IPS-15b (cell line): ENCODE results near the gene GRID1.

ENCODE experiments used
- H3K27me3 ChIP-seq: one replicate; pipeline ENCODE4 v1.6.1; 2013; ENCODE audit warnings: low read length; ENCODE audit not compliant: control insufficient read depth, insufficient read depth
- H3K36me3 ChIP-seq: one replicate; pipeline ENCODE4 v1.6.1; 2013; ENCODE audit warnings: low read length; ENCODE audit not compliant: control insufficient read depth, insufficient read depth
- H3K4me1 ChIP-seq: one replicate; pipeline ENCODE4 v1.6.1; 2013; ENCODE audit warnings: mild to moderate bottlenecking, low read length; ENCODE audit not compliant: control insufficient read depth, insufficient read depth
- H3K4me3 ChIP-seq: one replicate; pipeline ENCODE4 v1.5.1; 2013; ENCODE audit warnings: low read depth, low read length
- H3K9ac ChIP-seq: one replicate; pipeline ENCODE4 v1.6.1; 2013; ENCODE audit warnings: low read depth, mild to moderate bottlenecking, low read length
- H3K9me3 ChIP-seq: one replicate; pipeline ENCODE4 v1.6.1; 2013; ENCODE audit warnings: mild to moderate bottlenecking, low read length; ENCODE audit not compliant: control insufficient read depth, insufficient read depth

Gene GRID1

DNA sequence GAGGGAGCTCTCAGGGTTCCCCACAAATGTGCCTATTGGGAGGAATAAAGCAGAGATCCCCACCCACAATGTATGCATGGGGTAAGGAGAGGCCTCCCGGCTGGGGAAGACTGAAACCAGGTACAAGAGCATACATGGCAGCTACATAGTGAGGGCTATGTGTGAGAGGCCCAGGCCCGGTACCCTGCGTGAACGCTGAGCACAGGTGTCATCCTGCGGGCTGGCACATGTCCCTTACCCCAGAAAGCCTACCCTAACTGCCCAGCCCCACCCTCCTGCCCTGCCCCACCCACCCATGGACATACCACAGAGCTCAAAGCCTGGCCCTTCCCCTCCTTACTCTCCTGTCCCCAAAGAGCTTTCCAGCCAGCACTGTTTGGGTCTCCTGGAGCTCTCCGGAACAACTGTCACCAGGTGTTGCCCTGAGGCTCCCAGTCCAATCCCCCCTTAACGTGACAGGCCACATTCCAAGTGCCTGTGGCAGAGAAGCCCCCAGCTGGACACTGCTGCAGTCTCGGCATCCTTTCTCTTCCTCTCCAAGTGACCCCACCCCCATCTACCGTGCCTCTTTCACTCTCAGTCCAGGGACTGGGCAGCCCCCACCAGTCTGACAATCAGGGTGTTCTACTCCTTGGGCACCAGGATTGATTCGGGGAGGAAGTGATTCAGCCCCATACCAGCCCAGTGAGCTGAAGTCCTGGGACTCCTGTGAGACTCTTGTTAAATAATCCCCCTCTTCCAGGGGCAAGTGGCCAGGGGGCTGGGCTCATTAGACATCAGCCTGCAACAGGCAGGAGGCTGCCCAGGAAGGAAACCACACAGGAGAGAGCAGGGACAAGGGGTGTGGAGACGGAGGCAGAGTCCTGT is 19.6 kb downstream of the GRID1 start:
- Histone ChIP-seq H3K4me3 (no peak overlapping the region), H3K9me3 (no peaks in the 10 kb centered on the region), H3K9ac (no peak overlapping the region), H3K4me1 (no peaks in the 10 kb centered on the region), H3K27me3 (no peaks in the 10 kb centered on the region), H3K36me3 (no peaks in the 10 kb centered on the region)

DNA sequence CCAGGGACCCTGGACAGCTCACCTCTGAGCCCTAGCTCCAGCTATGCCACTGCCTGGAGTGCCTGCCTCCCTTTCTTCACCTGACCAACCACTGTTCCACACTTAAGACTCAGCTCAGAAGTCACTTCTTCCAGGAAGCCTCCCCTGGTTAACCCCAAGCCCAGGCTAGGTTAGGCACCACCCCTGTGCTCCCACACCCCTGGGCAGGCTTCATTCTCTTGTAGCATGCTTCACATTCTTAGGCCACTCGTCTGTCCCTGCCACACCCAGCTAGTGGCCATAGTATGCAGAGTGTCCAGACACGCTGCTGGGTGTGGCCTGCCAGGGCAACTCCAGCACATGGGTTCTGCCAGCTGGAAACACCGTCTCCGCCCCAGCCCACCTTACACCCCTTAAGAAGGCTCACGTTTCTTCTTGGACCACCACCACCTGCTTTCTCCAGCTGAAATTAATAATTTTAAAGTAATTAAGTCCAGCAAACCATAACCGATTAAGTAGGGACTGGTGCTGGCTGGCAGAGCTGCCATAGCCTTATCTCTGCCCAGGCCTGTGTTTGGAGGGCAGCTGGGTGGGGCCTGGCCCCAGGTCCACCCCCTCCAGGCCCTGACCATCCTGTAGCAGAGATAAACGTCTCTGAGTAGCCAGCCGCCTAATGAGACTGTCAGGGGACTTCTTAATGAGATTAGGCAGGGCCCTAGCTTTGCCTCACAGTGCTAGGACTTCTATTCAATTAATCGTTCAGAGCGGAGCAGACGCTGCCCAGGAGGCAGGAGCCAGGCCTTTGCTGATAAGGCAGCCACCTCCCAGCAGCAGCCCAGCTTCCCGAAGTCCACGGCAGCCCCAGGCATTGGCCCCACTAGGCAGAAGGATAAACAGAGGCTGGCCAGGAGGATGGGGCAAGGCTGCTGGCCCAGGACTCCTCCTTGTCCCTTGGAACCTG is 20.5 kb downstream of the GRID1 start:
- Histone ChIP-seq H3K9me3 (no peaks in the 10 kb centered on the region), H3K27me3 (no peaks in the 10 kb centered on the region), H3K4me1 (peaks cover 3% of the 10 kb centered on the region), H3K4me3 (no peak overlapping the region), H3K9ac (no peak overlapping the region), H3K36me3 (no peaks in the 10 kb centered on the region)

DNA sequence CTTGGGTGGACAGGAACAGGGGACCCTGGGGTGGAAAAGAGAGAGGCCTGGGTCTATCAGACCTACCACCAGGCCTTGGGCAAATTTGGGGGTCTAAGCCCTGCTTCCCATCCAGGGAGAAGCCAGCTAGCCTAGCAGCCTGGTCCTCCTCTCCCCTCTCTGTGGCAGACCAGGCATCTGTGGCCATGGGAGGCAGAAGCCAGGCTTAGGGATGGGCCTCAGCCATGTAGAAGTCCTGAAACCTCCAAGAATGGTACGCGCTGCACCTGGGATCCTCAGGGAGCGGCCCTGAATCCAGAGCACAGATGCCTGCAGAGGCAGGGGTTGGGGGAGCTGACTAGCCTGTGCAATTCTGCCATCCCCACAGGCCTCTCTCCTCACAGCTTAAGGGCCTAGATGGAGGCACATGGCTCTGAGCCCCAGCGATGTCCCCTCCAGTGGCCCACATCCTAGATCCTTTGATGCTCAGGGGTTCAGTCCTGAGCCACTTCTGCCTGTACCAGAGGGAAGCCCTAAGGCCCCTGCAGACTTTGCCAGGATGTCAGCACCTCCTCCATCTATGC is 21.2 kb downstream of the GRID1 start:
- H3K9me3 ChIP-seq = no peaks in the 10 kb centered on the region
- H3K4me3 ChIP-seq = no peak overlapping the region
- H3K36me3 ChIP-seq = no peaks in the 10 kb centered on the region
- peaks cover 9% of the 10 kb centered on the region for H3K4me1 ChIP-seq
- no peaks in the 10 kb centered on the region for H3K27me3 ChIP-seq
- H3K9ac ChIP-seq = no peak overlapping the region

GRCh38 chr10:86344714-86345161 is 21.9 kb downstream of the GRID1 start:
- Histone ChIP-seq H3K4me3 (no peak overlapping the region), H3K4me1 (peaks cover 12% of the 10 kb centered on the region), H3K9ac (no peak overlapping the region), H3K36me3 (no peaks in the 10 kb centered on the region), H3K9me3 (no peaks in the 10 kb centered on the region), H3K27me3 (no peaks in the 10 kb centered on the region)

- H3K9ac ChIP-seq = no peak overlapping the region
- H3K27me3 ChIP-seq = no peaks in the 10 kb centered on the region
- H3K4me1 ChIP-seq = peaks cover 12% of the 10 kb centered on the region
- no peaks in the 10 kb centered on the region for H3K36me3 ChIP-seq
- no peak overlapping the region for H3K4me3 ChIP-seq
- no peaks in the 10 kb centered on the region for H3K9me3 ChIP-seq
These were observed 22.3 kb downstream of the GRID1 start for GRCh38 chr10:86344281-86344680.

DNA sequence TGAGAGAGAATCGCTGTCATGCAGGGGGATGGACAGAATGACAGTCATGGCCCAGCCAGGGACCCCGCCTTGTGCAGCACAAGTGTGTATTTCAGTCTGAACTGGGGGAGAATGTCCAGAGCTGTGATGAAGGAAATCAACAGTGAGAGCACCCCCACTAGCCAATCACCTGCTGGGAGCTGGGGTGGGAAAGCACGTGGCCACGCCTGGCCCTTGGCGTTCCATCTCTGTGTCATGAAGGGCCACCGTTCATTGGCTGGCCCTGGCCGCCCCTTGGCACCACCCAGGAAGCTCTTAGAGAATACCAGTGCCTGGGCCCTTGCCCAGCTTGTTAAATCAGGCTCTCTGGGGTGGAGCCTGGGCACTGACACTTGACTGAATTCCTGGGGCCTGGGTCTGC is 22.8 kb downstream of the GRID1 start:
- Histone ChIP-seq H3K4me1 (peaks cover 12% of the 10 kb centered on the region), H3K9me3 (no peaks in the 10 kb centered on the region), H3K27me3 (no peaks in the 10 kb centered on the region), H3K4me3 (no peak overlapping the region), H3K36me3 (no peaks in the 10 kb centered on the region), H3K9ac (no peak overlapping the region)

DNA sequence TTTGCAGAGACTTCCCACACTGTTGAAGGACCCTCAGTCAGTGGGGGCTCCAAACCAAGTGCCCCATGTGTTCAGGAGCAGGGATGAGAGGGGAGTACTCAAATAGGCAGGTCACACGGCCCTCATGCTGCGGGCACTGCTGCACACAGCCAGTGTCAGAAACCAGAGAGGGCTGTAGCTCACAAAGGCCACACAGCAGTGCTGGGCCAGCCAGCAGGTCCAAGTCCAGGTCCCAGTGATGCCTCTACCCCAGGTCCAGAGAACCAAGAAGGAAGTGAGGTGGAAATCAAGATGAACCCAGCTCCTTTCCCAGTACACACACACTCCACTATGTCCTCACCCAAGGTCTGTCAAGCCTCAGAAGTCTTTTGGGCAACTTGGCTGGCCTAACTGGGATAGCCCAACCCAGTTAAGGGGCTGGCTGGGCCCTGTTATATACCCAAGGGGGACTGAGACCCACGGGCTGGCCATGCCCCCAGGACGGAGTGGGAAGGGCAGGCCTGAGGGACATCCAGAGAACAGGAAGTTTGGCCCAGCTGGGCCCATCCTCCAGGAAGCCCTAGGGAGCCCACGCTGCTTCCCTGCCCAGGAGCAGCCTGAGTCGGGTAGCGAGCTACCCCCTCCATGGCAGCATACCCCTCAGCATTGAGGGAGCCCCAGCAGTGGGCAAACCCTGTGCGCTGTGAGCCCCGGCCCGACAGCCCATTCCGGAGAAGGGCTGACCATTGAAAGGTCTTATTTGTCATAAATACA is 24.3 kb downstream of the GRID1 start:
- H3K36me3 ChIP-seq = no peaks in the 10 kb centered on the region
- peaks cover 12% of the 10 kb centered on the region for H3K4me1 ChIP-seq
- H3K27me3 ChIP-seq = no peaks in the 10 kb centered on the region
- H3K9ac ChIP-seq = no peak overlapping the region
- no peaks in the 10 kb centered on the region for H3K9me3 ChIP-seq
- H3K4me3 ChIP-seq = no peak overlapping the region

GRCh38 chr10:86341361-86341811 is 25.2 kb downstream of the GRID1 start:
- Histone ChIP-seq H3K36me3 (no peaks in the 10 kb centered on the region), H3K4me3 (no peak overlapping the region), H3K27me3 (no peaks in the 10 kb centered on the region), H3K9ac (no peak overlapping the region), H3K9me3 (no peaks in the 10 kb centered on the region), H3K4me1 (peaks cover 12% of the 10 kb centered on the region)

GRCh38 chr10:86340991-86341260 is 25.7 kb downstream of the GRID1 start:
- no peaks in the 10 kb centered on the region for H3K9me3 ChIP-seq
- H3K36me3 ChIP-seq = no peaks in the 10 kb centered on the region
- peaks cover 12% of the 10 kb centered on the region for H3K4me1 ChIP-seq
- no peak overlapping the region for H3K4me3 ChIP-seq
- no peak overlapping the region for H3K9ac ChIP-seq
- no peaks in the 10 kb centered on the region for H3K27me3 ChIP-seq

DNA sequence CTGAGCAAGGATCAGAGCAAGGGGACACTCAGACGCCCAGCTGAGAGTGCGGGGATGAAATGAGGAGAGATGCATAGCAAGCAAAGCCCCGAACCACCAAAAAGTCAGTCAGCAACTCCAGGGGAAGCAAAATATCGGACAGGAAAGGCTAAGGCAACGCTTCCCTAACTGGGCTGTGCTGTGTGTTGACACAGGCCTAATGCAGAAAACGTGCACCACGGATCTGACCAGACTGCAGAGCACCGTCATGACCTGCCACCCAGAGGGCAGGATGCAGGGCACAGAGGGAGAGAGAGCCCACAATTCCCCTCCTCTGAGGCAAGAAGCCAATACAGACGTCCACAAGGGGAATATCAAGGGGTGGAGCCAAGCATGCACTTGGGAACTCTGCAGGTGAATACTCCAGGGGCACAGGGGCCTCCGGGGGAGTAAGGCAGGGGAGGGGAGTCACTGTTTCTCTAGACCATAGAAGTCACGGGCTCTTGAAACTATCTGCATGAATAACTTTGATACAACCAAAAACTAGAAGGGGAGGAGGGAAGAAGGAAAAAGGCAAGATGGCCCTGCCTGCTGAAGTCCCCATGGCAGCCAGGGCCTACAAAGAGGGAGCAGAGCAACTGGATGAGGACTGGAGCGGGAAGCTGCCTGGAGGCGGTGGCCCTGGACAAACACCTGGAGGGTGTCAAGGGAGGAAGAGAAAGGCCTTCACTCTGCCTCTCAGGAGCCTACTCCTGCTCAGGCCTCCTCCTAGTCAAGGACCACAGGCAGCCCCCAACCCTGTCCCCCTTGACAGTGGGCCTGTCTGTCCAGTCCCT is 26.2 kb downstream of the GRID1 start:
- Histone ChIP-seq H3K27me3 (no peaks in the 10 kb centered on the region), H3K4me3 (no peak overlapping the region), H3K9ac (peak overlapping the region; percentile 5), H3K9me3 (no peaks in the 10 kb centered on the region), H3K36me3 (no peaks in the 10 kb centered on the region), H3K4me1 (peaks cover 12% of the 10 kb centered on the region)
